Measurements from ENCODE around the gene CBY3. TPM values are rescaled to one million over a fixed set of nuclear protein-coding genes. Genes with fewer than 3 reads are reported as not detected.

The CBY3 gene
- polyA plus RNA-seq, 1 of the 3 experiments (the other 2 are of a cell fraction): not detected

GRCh38 chr5:179727106-179727505 is 46.3 kb upstream of the CBY3 start:
- no peak overlapping the region for H2AFZ ChIP-seq (ENCODE audit: low read depth)
- no peaks in the 10 kb centered on the region for H3K9me2 ChIP-seq
- no peak overlapping the region for H3K9ac ChIP-seq
- no peaks in the 10 kb centered on the region for H3K27me3 ChIP-seq (ENCODE audit: insufficient read depth)
- TF ChIP-seq FOXM1 (IDR thresholded peaks at IDR 0.05; ENCODE audit: low read depth) (no peak), RAD21 (IDR thresholded peaks at IDR 0.05; ENCODE audit: low read length) (no peak), NRF1 (IDR thresholded peaks at IDR 0.05; ENCODE audit: low read depth, low read length) (no peak), YY1 (IDR thresholded peaks at IDR 0.05; ENCODE audit: low read depth) (no peak), GATA2 (CRISPR knock-in tag; IDR thresholded peaks at IDR 0.05) (no peak), RCOR1 (IDR thresholded peaks at IDR 0.05; ENCODE audit: low read length) (no peak), JUND (IDR thresholded peaks at IDR 0.05) (no peak), TAF1 (IDR thresholded peaks at IDR 0.05; ENCODE audit: borderline replicate concordance, low read depth, low read length) (no peak), EZH2phosphoT487 (IDR thresholded peaks at IDR 0.05; ENCODE audit: borderline replicate concordance, low read depth) (no peak), EP300 (IDR thresholded peaks at IDR 0.05; ENCODE audit: borderline replicate concordance in 1 of 2, low read depth in 1 of 2, low read length in 1 of 2) (no peak), FOSL2 (IDR thresholded peaks at IDR 0.05; ENCODE audit: borderline replicate concordance, low read depth) (no peak), TCF12 (IDR thresholded peaks at IDR 0.05) (no peak)
- TF ChIP-seq, protein P1, sequence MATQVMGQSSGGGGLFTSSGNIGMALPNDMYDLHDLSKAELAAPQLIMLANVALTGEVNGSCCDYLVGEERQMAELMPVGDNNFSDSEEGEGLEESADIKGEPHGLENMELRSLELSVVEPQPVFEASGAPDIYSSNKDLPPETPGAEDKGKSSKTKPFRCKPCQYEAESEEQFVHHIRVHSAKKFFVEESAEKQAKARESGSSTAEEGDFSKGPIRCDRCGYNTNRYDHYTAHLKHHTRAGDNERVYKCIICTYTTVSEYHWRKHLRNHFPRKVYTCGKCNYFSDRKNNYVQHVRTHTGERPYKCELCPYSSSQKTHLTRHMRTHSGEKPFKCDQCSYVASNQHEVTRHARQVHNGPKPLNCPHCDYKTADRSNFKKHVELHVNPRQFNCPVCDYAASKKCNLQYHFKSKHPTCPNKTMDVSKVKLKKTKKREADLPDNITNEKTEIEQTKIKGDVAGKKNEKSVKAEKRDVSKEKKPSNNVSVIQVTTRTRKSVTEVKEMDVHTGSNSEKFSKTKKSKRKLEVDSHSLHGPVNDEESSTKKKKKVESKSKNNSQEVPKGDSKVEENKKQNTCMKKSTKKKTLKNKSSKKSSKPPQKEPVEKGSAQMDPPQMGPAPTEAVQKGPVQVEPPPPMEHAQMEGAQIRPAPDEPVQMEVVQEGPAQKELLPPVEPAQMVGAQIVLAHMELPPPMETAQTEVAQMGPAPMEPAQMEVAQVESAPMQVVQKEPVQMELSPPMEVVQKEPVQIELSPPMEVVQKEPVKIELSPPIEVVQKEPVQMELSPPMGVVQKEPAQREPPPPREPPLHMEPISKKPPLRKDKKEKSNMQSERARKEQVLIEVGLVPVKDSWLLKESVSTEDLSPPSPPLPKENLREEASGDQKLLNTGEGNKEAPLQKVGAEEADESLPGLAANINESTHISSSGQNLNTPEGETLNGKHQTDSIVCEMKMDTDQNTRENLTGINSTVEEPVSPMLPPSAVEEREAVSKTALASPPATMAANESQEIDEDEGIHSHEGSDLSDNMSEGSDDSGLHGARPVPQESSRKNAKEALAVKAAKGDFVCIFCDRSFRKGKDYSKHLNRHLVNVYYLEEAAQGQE (IDR thresholded peaks at IDR 0.05; ENCODE audit: low read depth, low read length): no peak
- TF ChIP-seq, protein P2, sequence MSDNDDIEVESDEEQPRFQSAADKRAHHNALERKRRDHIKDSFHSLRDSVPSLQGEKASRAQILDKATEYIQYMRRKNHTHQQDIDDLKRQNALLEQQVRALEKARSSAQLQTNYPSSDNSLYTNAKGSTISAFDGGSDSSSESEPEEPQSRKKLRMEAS (IDR thresholded peaks at IDR 0.05; ENCODE audit: low read depth): no peak
- TF ChIP-seq, protein P3, sequence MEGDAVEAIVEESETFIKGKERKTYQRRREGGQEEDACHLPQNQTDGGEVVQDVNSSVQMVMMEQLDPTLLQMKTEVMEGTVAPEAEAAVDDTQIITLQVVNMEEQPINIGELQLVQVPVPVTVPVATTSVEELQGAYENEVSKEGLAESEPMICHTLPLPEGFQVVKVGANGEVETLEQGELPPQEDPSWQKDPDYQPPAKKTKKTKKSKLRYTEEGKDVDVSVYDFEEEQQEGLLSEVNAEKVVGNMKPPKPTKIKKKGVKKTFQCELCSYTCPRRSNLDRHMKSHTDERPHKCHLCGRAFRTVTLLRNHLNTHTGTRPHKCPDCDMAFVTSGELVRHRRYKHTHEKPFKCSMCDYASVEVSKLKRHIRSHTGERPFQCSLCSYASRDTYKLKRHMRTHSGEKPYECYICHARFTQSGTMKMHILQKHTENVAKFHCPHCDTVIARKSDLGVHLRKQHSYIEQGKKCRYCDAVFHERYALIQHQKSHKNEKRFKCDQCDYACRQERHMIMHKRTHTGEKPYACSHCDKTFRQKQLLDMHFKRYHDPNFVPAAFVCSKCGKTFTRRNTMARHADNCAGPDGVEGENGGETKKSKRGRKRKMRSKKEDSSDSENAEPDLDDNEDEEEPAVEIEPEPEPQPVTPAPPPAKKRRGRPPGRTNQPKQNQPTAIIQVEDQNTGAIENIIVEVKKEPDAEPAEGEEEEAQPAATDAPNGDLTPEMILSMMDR (IDR thresholded peaks at IDR 0.05): no peak
- H3K4me1 ChIP-seq (ENCODE audit: control insufficient read depth in 1 of 2, insufficient read depth in 2 of 2, low read depth in 1 of 2, low read length in 1 of 2): peaks cover 3 to 5% of the 10 kb centered on the region in 2 experiments; a peak in 1 of 4 replicates
- 0 out of 2 replicates have a peak, but pooled peaks cover 5% of the 10 kb centered on the region for H4K20me1 ChIP-seq (ENCODE audit: insufficient read depth)
- no peak overlapping the region for H3K27ac ChIP-seq (ENCODE audit: low read depth in 2 of 2, low read length in 1 of 2)
- H3K36me3 ChIP-seq (replicated peaks in 1 of 2; ENCODE audit: control insufficient read depth in 1 of 2, insufficient read depth in 2 of 2, low read length in 1 of 2): peaks cover 80 to 92% of the 10 kb centered on the region in 2 experiments
- ChIA-PET POLR2A (no interaction called here), CTCF (interaction anchor here (0.6 kb wide), 1 partner anchor 638 kb away, joined by 3 read pairs; no protein-coding TSS in a partner anchor)
- H3K4me3 ChIP-seq (ENCODE audit: low read depth in 2 of 2, low read length in 1 of 2): no peak overlapping the region
- H3F3A ChIP-seq (replicated peaks; ENCODE audit: insufficient read depth): peaks cover 77% of the 10 kb centered on the region
- DNase-seq: no peak
- no peak overlapping the region for H3K4me2 ChIP-seq
- WGBS (ENCODE audit: low lambda C conversion rate): 92% methylated on average over 6 of the region's 6 CpGs
- H3K9me3 ChIP-seq: no peaks in the 10 kb centered on the region
- peaks cover 28% of the 10 kb centered on the region for H3K79me2 ChIP-seq (ENCODE audit: insufficient read depth)
